Spleen (tissue), 11 donors: ENCODE results near the gene TAX1BP1. TPM values are rescaled to one million over a fixed set of nuclear protein-coding genes. Genes with fewer than 3 reads are reported as not detected.
"Not testable (repeated sequence)": the region's sequence is repeated elsewhere in the genome, so short reads cannot be mapped to it uniquely, and the experiment has no call there.

Source experiments
- DNase-seq: peaks from one replicate; pipeline ENCODE4 v3.0.0-alpha.2; 2020
- H3K27ac ChIP-seq, 8 donors: fragments of 200-600 bp; sonication (generic) in 7 of 8; 1 replicate in 4 of 8; 2 replicates in 4 of 8; pipeline versions ENCODE4 v1.5.0 to v1.8.0; 2016 to 2021; ENCODE audit warnings: inconsistent platforms in 4 of 8, mild to moderate bottlenecking in 4 of 8, moderate library complexity in 1 of 8
- H3K27me3 ChIP-seq, 7 donors: fragments of 200-600 bp; sonication (generic) in 6 of 7; replicated peaks in 1 of 7; 1 replicate in 4 of 7; 2 replicates in 3 of 7; pipeline versions ENCODE4 v1.5.0 to v1.8.0; 2016 to 2021; ENCODE audit warnings: inconsistent platforms in 3 of 7, mild to moderate bottlenecking in 1 of 7
- H3K36me3 ChIP-seq, 6 donors: fragments of 200-600 bp; sonication (generic) in 5 of 6; 1 replicate in 4 of 6; 2 replicates in 2 of 6; pipeline versions ENCODE4 v1.5.0 to v1.8.0; 2016 to 2021; ENCODE audit warnings: inconsistent platforms in 2 of 6
- H3K4me1 ChIP-seq, 6 donors: fragments of 200-600 bp; sonication (generic) in 5 of 6; 1 replicate in 3 of 6; 2 replicates in 3 of 6; pipeline versions ENCODE4 v1.5.0 to v1.8.0; 2016 to 2021; ENCODE audit warnings: inconsistent platforms in 3 of 6
- H3K4me3 ChIP-seq, 8 donors: fragments of 200-600 bp; sonication (generic) in 7 of 8; 1 replicate in 4 of 8; 2 replicates in 4 of 8; pipeline versions ENCODE4 v1.5.0 to v1.8.0; 2016 to 2021; ENCODE audit warnings: inconsistent platforms in 4 of 8, mild to moderate bottlenecking in 4 of 8, moderate library complexity in 2 of 8
- H3K9me3 ChIP-seq, 8 donors: fragments of 200-600 bp; sonication (generic) in 7 of 8; 1 replicate in 4 of 8; 2 replicates in 4 of 8; pipeline versions ENCODE4 v1.5.0 to v1.8.0; 2016 to 2021; ENCODE audit warnings: inconsistent platforms in 4 of 8
- CTCF ChIP-seq, 11 experiments: fragments of 200-600 bp in 7 of 11; fragments of 450-650 bp in 4 of 11; sonication (generic) in 4 of 11; IDR thresholded peaks in 8 of 11; conservative IDR thresholded peaks in 3 of 11; 1 replicate in 7 of 11; 2 replicates in 4 of 11; pipeline versions ENCODE4 v1.4.0 to v1.8.0; 2016 to 2021; ENCODE audit warnings: antibody characterized with exemption in 11 of 11, inconsistent platforms in 4 of 11, mild to moderate bottlenecking in 1 of 11
- POLR2A ChIP-seq, 3 donors: fragments of 450-650 bp; IDR thresholded peaks; one replicate each; pipeline ENCODE4 v1.5.1; 2017; ENCODE audit warnings: antibody characterized with exemption in 3 of 3, mild to moderate bottlenecking in 1 of 3
- POLR2AphosphoS5 ChIP-seq, 3 donors: sonication (generic); formaldehyde crosslinking; IDR thresholded peaks; one replicate each; pipeline ENCODE4 v1.5.1; 2017; ENCODE audit warnings: antibody characterized with exemption in 3 of 3
- WGBS, 5 donors: extraction: QIAGEN DNeasy Blood & Tissue Kit in 3 of 5; methylation state at CpG; one replicate each; pipeline versions ENCODE4 v1.1.5 to v1.1.7; 2013 to 2018; 5-methylcytosine and 5-hydroxymethylcytosine counted together
- intact Hi-C: fragments of 100-400 bp; cut with DNase I; formaldehyde crosslinking; loops from one replicate; pipeline ENCODE4 v1.15.0; 2023; ENCODE audit warnings: low total_unique reads
- polyA plus RNA-seq, 3 donors: library from polyadenylated mRNA; stranded (reverse); fragments of 200-250 nt; gene quantifications; one replicate each; pipeline ENCODE4 v1.2.1, GENCODE V29; 2013
- total RNA-seq, 7 donors: library from RNA; depleted of rRNA in 3 of 7; stranded (reverse); fragments of >200 nt in 3 of 7; fragmentation: NEBNext Ultra II Directional in 4 of 7; extraction: Animal tissue kit (Norgen Biotek cat#: 25700) in 4 of 7; gene quantifications; one replicate each; pipeline versions ENCODE4 v1.1.0 to v1.2.1, GENCODE V29; 2016 to 2021
- donor health status: healthy with polysubstance abuse.
- donor health status: DM: no; HTN: no; CAD: no; lungs with moderate emphysema.
- donor health status: DM: no; HTN: no; CAD: no.
- donor health status: Bipolar disorder and iron deficiency.
- donor health status: healthy.
- donor health status: DM: no; HTN: no; CAD: no.
- donor health status: DM: yes; HTN: yes; CAD: no.

Gene TAX1BP1
- total and polyA plus RNA-seq, 10 donors = 28.6 to 146 (median 99.3) TPM

DNA sequence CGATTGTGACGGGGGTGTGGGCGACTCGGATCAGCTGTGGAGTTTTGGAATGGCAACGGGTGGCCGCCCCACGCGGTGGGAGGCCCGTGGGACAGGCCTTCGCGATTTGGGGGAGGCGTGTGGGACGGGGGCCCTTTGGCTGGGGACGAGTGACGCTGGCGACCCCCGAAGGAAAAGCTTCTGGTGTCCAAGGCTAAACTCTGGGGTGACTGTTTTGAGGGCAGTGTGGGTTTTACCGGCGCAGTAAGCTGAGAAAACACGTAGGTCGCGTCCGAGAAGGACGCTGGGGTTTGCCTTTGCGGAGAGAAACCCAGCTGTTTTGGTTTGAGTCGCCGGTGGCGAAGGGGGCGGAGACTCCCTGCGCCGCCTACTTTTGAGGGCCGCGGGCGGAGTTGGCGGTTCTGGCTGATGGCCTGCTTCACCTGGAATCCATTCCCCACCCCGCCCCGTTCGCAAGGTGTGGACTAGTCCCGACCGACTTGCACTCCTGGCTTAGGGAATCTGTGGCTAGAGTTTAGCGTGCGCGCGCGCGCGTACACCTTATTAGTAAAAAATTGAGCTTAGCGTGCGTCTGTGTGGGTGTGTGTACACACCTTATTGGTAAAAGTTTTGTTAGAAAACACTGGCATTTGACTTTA, 606 bp downstream of the TAX1BP1 start:
- no peaks in the 10 kb centered on the region for H3K27me3 ChIP-seq
- H3K4me1 ChIP-seq = peaks cover 16 to 59% (median 46%) of the 10 kb centered on the region in 6 donors
- intact Hi-C loops = no loop called here

DNA sequence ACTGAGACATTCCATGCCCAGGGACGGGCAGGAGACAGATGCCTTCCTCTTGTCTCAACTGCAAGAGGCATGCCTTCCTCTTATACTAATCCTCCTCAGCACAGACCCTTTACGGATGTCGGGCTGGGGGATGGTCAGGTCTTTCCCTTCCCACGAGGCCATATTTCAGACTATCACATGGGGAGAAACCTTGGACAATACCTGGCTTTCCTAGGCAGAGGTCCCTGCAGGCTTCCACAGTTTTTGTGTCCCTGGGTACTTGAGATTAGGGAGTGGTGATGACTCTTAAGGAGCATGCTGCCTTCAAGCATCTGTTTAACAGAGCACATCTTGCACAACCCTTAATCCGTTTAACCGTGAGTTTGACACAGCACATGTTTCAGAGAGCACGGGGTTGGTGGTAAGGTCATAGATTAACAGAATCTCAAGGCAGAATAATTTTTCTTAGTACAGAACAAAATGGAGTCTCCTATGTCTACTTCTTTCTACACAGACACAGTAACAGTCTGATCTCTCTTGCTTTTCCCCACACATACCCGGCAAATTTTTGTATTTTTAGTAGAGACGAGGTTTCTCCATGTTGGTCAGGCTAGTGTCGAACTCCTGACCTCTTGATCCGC, 2.2 kb downstream of the TAX1BP1 start:
- H3K27me3 ChIP-seq, H3K27ac ChIP-seq, H3K36me3 ChIP-seq, DNase-seq, H3K9me3 ChIP-seq, intact Hi-C loops: not testable (repeated sequence)
- Histone ChIP-seq H3K4me3 (peak overlapping the region in 1 of 8 donors; percentile 93), H3K4me1 (peaks cover 26 to 75% (median 56%) of the 10 kb centered on the region in 6 donors)
- 61 to 85% (median 75%) methylated on average over 8 to 10 of the region's 11 CpGs for WGBS, 5 donors

More for the DNA sequence above, 606 bp downstream of the TAX1BP1 start:
- Histone ChIP-seq H3K27ac (peak overlapping the region; percentile 97 to 100 (median 98)), H3K9me3 (no peaks in the 10 kb centered on the region), H3K36me3 (no peaks in the 10 kb centered on the region), H3K4me3 (peak overlapping the region; percentile 76 to 99 (median 96))
- peak; percentile 36 to 87 (median 77) for TF ChIP-seq POLR2AphosphoS5 (IDR thresholded peaks at IDR 0.05)
- no peak for TF ChIP-seq CTCF (IDR thresholded peaks at IDR 0.05 in 8 of 11, conservative IDR thresholded peaks at IDR 0.05 in 3 of 11)
- peak in 1 of 3 donors; percentile 56 for TF ChIP-seq POLR2A (IDR thresholded peaks at IDR 0.05)
- peak; percentile 97 for DNase-seq
- WGBS, 5 donors = 0 to 1% (median 0%) methylated on average over 27 to 49 of the region's 49 CpGs

DNA sequence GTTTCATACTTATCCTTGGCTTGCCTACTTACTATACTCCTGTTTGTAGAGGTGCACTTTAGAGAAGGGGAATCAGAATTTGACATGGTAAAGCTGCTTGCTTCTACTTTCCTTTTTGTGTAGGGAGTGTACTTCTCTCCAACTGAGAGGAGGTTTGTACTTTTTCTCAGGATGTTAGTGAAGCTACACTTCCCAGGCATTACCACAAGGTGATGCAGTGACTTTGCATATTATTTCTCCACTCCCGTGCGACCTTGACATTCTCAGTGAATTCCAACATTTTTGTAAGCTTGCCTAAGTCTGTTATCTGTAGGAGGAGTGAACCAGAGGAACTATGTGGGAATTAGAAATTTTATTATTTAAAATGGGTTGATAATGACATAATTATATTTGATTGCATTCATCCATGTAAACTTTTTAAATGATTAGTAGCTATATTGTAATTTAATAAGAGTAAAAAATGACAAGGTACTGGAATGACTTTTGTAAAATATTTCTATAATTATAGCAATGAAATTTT, 5.2 kb downstream of the TAX1BP1 start:
- H3K4me3 ChIP-seq = no peak overlapping the region
- intact Hi-C loops = no loop called here
- H3K4me1 ChIP-seq = peaks cover 19 to 90% (median 60%) of the 10 kb centered on the region in 6 donors
- peaks cover 0 to 19% (median 14%) of the 10 kb centered on the region in 6 donors for H3K36me3 ChIP-seq
- peak overlapping the region in 4 of 8 donors; percentile 20 to 60 (median 50) for H3K27ac ChIP-seq
- TF ChIP-seq POLR2AphosphoS5 (IDR thresholded peaks at IDR 0.05) (no peak), CTCF (IDR thresholded peaks at IDR 0.05 in 8 of 11, conservative IDR thresholded peaks at IDR 0.05 in 3 of 11) (peak in 8 of 11 experiments; percentile 22 to 60 (median 48)), POLR2A (IDR thresholded peaks at IDR 0.05) (no peak)
- H3K27me3 ChIP-seq = no peaks in the 10 kb centered on the region
- no peak for DNase-seq
- H3K9me3 ChIP-seq = no peaks in the 10 kb centered on the region
- WGBS, 5 donors = 8 to 23% (median 14%) methylated on average over 2 of the region's 2 CpGs

GRCh38 chr7:27746486-27746885, 6.5 kb downstream of the TAX1BP1 start:
- Histone ChIP-seq H3K4me1 (peaks cover 12 to 84% (median 52%) of the 10 kb centered on the region in 6 donors), H3K4me3 (no peak overlapping the region), H3K27ac (no peak overlapping the region), H3K27me3 (no peaks in the 10 kb centered on the region), H3K9me3 (no peaks in the 10 kb centered on the region), H3K36me3 (peaks cover 0 to 32% (median 27%) of the 10 kb centered on the region in 6 donors)
- DNase-seq = no peak
- intact Hi-C loops = no loop called here
- no peak for TF ChIP-seq POLR2A (IDR thresholded peaks at IDR 0.05)
- no peak for TF ChIP-seq CTCF (IDR thresholded peaks at IDR 0.05 in 8 of 11, conservative IDR thresholded peaks at IDR 0.05 in 3 of 11)
- no peak for TF ChIP-seq POLR2AphosphoS5 (IDR thresholded peaks at IDR 0.05)
